GM23248 (cell line): ENCODE results near the gene TMX2. TPM values are rescaled to one million over a fixed set of nuclear protein-coding genes. Genes with fewer than 3 reads are reported as not detected.
A peak's percentile ranks its signal among the peaks of the same experiment; 100 is the strongest.

Experiments used
- DNase-seq: peaks from one replicate; pipeline ENCODE4 v3.0.0-alpha.2; 2015
- H2AFZ ChIP-seq: fragments of 200-600 bp; sonication (generic); 2 replicates; pipeline ENCODE4 v1.6.1; 2016; ENCODE audit warnings: antibody characterized with exemption
- H3F3A ChIP-seq: fragments of 200-600 bp; sonication (generic); 2 replicates; pipeline ENCODE4 v1.6.1; 2016; ENCODE audit warnings: mild to moderate bottlenecking, antibody characterized with exemption, mixed run types; ENCODE audit not compliant: insufficient read depth
- H3K27ac ChIP-seq: fragments of 200-600 bp; sonication (generic); 2 replicates; pipeline ENCODE4 v1.5.1; 2016; ENCODE audit warnings: mild to moderate bottlenecking
- H3K27me3 ChIP-seq: fragments of 200-600 bp; sonication (generic); replicated peaks from 2 replicates; pipeline ENCODE4 v1.6.1; 2016; ENCODE audit warnings: mild to moderate bottlenecking; ENCODE audit not compliant: insufficient read depth
- H3K36me3 ChIP-seq: fragments of 200-600 bp; sonication (generic); 2 replicates; pipeline ENCODE4 v1.6.1; 2016; ENCODE audit warnings: low read depth, mild to moderate bottlenecking
- H3K4me1 ChIP-seq: fragments of 200-600 bp; sonication (generic); 2 replicates; pipeline ENCODE4 v1.6.1; 2016; ENCODE audit warnings: mild to moderate bottlenecking; ENCODE audit not compliant: insufficient read depth
- H3K4me2 ChIP-seq: fragments of 200-600 bp; sonication (generic); one replicate; pipeline ENCODE4 v1.6.1; 2016; ENCODE audit warnings: mild to moderate bottlenecking; ENCODE audit not compliant: unreplicated experiment
- H3K4me3 ChIP-seq: fragments of 200-600 bp; sonication (generic); 2 replicates; pipeline ENCODE4 v1.5.1; 2016; ENCODE audit warnings: mild to moderate bottlenecking
- H3K79me2 ChIP-seq: fragments of 200-600 bp; sonication (generic); 2 replicates; pipeline ENCODE4 v1.6.1; 2016; ENCODE audit warnings: mild to moderate bottlenecking; ENCODE audit not compliant: insufficient read depth
- H3K9ac ChIP-seq: fragments of 200-600 bp; sonication (generic); 2 replicates; pipeline ENCODE4 v1.6.1; 2016; ENCODE audit warnings: mild to moderate bottlenecking
- H3K9me2 ChIP-seq: fragments of 200-600 bp; sonication (generic); 2 replicates; pipeline ENCODE4 v1.6.1; 2016; ENCODE audit warnings: mixed run types, mild to moderate bottlenecking, moderate library complexity; ENCODE audit not compliant: insufficient read depth
- H3K9me3 ChIP-seq: fragments of 200-600 bp; sonication (generic); one replicate; pipeline ENCODE4 v1.6.1; 2017; ENCODE audit warnings: low read depth
- H4K20me1 ChIP-seq: fragments of 200-600 bp; sonication (generic); 2 replicates; pipeline ENCODE4 v1.6.0; 2016; ENCODE audit not compliant: insufficient read depth
- EZH2 ChIP-seq: fragments of 200-600 bp; sonication (generic); IDR thresholded peaks from 2 replicates; pipeline ENCODE4 v1.6.1; 2018; ENCODE audit warnings: antibody characterized with exemption, mild to moderate bottlenecking; ENCODE audit not compliant: insufficient read depth, poor library complexity, severe bottlenecking
- EZH2phosphoT487 ChIP-seq: fragments of 200-600 bp; sonication (generic); IDR thresholded peaks from 2 replicates; pipeline ENCODE4 v1.6.1; 2018; ENCODE audit warnings: antibody characterized with exemption, moderate library complexity, mild to moderate bottlenecking, low read depth; ENCODE audit not compliant: insufficient read depth
- WGBS, 2 experiments: methylation state at CpG; one replicate each; pipeline ENCODE4 v1.1.6; 2015 to 2017; ENCODE audit warnings: low lambda C conversion rate in 2 of 2, low coverage in 1 of 2; ENCODE audit errors: missing lambda C conversion rate in 2 of 2; 5-methylcytosine and 5-hydroxymethylcytosine counted together
- in situ Hi-C: fragments of 300-500 bp; cut with MboI; formaldehyde crosslinking; loops from 2 replicates; pipeline ENCODE4 v1.15.0; 2020
- polyA plus RNA-seq: library from polyadenylated mRNA; unstranded; fragments of >200 nt; fragmentation: Nextera tagmentation; extraction: Ambion mirVana; gene quantifications from 2 replicates; pipeline ENCODE4 v1.2.1, GENCODE V29; 2016
- total RNA-seq: library from RNA; depleted of rRNA; stranded (reverse); fragments of >200 nt; shearing (Covaris generic); gene quantifications from 2 replicates; pipeline ENCODE4 v1.2.3, GENCODE V29; 2014

The TMX2 gene
- total and polyA plus RNA-seq, 2 experiments from 2014 or later = 88.1 to 105 TPM

DNA sequence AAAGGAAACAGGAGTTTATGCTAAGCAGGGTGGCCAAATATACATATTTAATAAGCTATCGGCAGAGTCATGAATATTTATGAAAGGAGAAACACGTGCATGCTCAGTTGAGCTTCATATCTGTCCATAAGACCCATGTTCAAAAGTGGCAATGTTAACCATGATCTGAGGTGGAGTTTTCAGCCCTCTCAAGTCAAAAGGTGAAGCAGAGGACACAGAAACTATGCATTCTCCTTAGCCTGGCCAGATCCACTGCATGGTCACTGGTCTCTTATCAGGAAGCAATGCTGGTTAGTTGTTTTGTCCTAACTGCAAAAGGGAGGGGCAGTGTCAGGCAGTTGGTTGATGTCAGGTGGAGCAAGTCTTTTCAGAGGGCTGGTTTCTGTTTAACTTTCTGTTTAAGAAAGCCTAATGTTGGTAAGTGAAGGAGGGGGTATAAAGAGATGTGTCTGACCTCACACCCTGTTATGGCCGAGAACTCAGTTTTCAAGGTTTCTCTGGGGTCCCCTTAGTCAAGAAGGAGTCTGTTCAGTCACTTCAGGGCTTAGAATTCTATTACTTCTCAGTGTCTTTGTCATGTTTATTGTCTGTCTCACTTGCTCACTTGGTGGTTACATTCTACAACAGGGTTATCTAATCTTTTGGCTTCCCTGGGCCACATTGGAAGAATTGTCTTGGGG lies 23.4 kb downstream of the TMX2 start:
- Histone ChIP-seq H3F3A (peaks cover 14% of the 10 kb centered on the region), H3K9me2 (no peaks in the 10 kb centered on the region), H3K9me3 (no peaks in the 10 kb centered on the region), H2AFZ (no peak overlapping the region), H3K4me1 (peaks cover 9% of the 10 kb centered on the region; the same call in 1 of the 2 replicates), H3K4me3 (no peak overlapping the region), H3K4me2 (no peak overlapping the region), H3K27ac (no peak overlapping the region), H3K36me3 (no peaks in the 10 kb centered on the region; the same call in 1 of the 2 replicates), H4K20me1 (no peaks in the 10 kb centered on the region), H3K79me2 (peaks cover 71% of the 10 kb centered on the region), H3K27me3 (no peaks in the 10 kb centered on the region), H3K9ac (no peak overlapping the region)
- TF ChIP-seq EZH2phosphoT487 = no peak
- TF ChIP-seq EZH2 = no peak
- DNase-seq = no peak
- in situ Hi-C loops = no loop called here
- WGBS, 2 experiments = 70 to 74% methylated on average over 3 of the region's 3 CpGs

DNA sequence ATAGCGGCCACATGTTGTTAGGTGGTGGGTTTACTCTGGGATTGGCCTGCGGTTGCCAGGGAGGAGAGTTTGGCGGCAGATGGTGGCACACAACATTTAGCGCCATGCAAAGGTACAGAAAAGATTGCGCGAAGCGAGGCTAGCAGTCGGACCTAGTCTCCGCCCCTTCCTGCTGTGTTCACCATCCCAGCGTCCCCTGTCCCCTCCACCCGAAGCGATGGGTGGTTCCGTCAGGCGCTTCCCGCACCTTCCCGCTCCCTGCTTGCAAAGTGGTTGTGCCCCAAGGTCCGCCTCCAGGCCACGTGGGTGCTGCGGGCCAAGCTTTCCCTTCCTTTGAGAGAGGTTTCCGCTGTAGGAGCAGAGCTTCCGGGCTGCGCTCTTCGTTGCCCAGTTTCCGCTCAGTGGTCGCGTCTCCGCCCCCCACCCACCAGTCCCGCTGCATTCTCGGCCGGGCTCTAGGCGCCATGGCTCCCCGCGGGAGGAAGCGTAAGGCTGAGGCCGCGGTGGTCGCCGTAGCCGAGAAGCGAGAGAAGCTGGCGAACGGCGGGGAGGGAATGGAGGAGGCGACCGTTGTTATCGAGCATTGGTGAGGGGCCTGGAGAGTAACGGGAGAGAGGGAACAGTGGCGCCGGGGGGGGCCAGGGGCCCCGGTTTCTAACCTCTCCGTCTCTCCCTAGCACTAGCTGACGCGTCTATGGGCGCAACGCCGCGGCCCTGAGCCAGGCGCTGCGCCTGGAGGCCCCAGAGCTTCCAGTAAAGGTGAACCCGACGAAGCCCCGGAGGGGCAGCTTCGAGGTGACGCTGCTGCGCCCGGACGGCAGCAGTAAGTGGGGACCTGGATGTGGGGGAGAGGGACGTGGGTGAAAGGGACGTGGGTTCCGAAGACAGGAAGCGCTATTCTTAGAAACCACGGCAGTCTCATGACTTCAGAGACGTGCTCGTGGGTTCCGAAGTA lies 29.0 kb downstream of the TMX2 start, which contains the start of gene SELENOH:
Gene SELENOH (plus strand): TSS at position 360 of the 955 bp plus-strand sequence. CDS start 105 bp downstream, at position 465.
- Histone ChIP-seq H2AFZ (peak within 1 kb of the TSS; percentile 97), H3K27me3 (no peaks in the 10 kb centered on the region), H4K20me1 (no peaks in the 10 kb centered on the region), H3K9me3 (no peaks in the 10 kb centered on the region), H3K4me3 (peak within 1 kb of the TSS; percentile 87), H3K79me2 (peaks cover 42% of the 10 kb centered on the region), H3F3A (peaks cover 16% of the 10 kb centered on the region), H3K4me1 (peaks cover 11% of the 10 kb centered on the region), H3K9me2 (no peaks in the 10 kb centered on the region), H3K36me3 (peaks cover 11% of the 10 kb centered on the region), H3K4me2 (peak within 1 kb of the TSS; percentile 100), H3K9ac (peak within 1 kb of the TSS; percentile 93), H3K27ac (peak within 1 kb of the TSS; percentile 80)
- no peak for TF ChIP-seq EZH2
- no peak for TF ChIP-seq EZH2phosphoT487
- peak; percentile 98 for DNase-seq
- WGBS, 2 experiments = 1% methylated on average over 71 to 75 of the region's 75 CpGs
- in situ Hi-C loops = loop anchor here (10.0 kb wide), 1 partner anchor 773 kb away; no protein-coding TSS in a partner anchor

DNA sequence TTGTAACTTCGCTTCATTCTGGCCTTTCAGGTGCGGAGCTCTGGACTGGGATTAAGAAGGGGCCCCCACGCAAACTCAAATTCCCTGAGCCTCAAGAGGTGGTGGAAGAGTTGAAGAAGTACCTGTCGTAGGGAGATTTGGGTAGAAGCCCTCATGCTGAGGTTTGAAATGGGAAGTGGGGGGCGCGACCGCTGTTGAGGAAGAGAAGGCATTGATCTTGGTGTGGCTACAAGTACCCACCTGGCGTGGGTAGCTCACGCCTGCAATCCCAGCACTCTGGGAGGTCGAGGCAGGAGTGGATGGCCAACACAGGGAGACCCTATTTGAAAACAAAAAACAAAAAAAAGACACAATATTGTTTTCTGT lies 29.7 kb downstream of the TMX2 start:
- DNase-seq = no peak
- Histone ChIP-seq H3K9me2 (no peaks in the 10 kb centered on the region), H3K4me2 (peak overlapping the region; percentile 94), H3K79me2 (peaks cover 35% of the 10 kb centered on the region), H3K4me3 (peak overlapping the region; percentile 87), H4K20me1 (no peaks in the 10 kb centered on the region), H3K27me3 (no peaks in the 10 kb centered on the region), H3K4me1 (peaks cover 11% of the 10 kb centered on the region), H3F3A (peaks cover 16% of the 10 kb centered on the region), H2AFZ (peak overlapping the region; percentile 97), H3K9me3 (no peaks in the 10 kb centered on the region), H3K27ac (peak overlapping the region; percentile 80), H3K9ac (peak overlapping the region; percentile 93), H3K36me3 (peaks cover 11% of the 10 kb centered on the region)
- in situ Hi-C loops = loop anchor here (10.0 kb wide), 1 partner anchor 773 kb away; no protein-coding TSS in a partner anchor
- 1 to 2% methylated on average over 10 of the region's 10 CpGs for WGBS, 2 experiments
- no peak for TF ChIP-seq EZH2
- TF ChIP-seq EZH2phosphoT487 = no peak

DNA sequence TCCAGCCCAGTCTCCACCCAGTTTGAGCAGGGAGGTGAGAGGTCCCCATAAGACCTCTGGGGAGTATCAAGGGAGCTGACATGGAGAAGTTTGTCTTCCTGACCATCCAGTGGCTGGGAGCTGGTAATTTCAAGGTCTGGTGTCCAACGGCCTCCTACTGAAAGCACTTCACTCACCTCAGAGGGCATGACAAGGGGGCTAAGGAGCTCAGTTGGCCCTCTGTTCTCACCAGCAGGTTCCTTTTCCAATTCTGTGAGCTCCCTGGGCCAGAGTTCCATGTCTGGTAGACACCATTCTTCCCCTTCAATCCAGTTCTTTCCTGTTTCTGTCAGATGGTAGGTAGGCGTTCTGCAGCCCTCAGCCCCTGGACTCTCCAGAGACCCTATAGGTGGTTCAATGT lies 32.0 kb downstream of the TMX2 start:
- TF ChIP-seq EZH2phosphoT487 (no peak), EZH2 (no peak)
- Histone ChIP-seq H3K9me3 (no peaks in the 10 kb centered on the region), H3K36me3 (peaks cover 11% of the 10 kb centered on the region), H2AFZ (no peak overlapping the region), H3K9ac (no peak overlapping the region), H3K27ac (no peak overlapping the region), H3K4me3 (no peak overlapping the region), H3K27me3 (no peaks in the 10 kb centered on the region), H4K20me1 (no peaks in the 10 kb centered on the region), H3K79me2 (peaks cover 26% of the 10 kb centered on the region), H3K4me1 (peaks cover 11% of the 10 kb centered on the region), H3K4me2 (no peak overlapping the region), H3K9me2 (no peaks in the 10 kb centered on the region), H3F3A (peaks cover 28% of the 10 kb centered on the region)
- WGBS, 2 experiments = 39 to 48% methylated on average over 2 of the region's 2 CpGs
- in situ Hi-C loops = loop anchor here (10.0 kb wide), 1 partner anchor 770 kb away; no protein-coding TSS in a partner anchor
- no peak for DNase-seq
